ENCODE results near the gene IGSF23. TPM values are rescaled to one million over a fixed set of nuclear protein-coding genes. Genes with fewer than 3 reads are reported as not detected.

The IGSF23 gene
- total RNA-seq = not detected

DNA sequence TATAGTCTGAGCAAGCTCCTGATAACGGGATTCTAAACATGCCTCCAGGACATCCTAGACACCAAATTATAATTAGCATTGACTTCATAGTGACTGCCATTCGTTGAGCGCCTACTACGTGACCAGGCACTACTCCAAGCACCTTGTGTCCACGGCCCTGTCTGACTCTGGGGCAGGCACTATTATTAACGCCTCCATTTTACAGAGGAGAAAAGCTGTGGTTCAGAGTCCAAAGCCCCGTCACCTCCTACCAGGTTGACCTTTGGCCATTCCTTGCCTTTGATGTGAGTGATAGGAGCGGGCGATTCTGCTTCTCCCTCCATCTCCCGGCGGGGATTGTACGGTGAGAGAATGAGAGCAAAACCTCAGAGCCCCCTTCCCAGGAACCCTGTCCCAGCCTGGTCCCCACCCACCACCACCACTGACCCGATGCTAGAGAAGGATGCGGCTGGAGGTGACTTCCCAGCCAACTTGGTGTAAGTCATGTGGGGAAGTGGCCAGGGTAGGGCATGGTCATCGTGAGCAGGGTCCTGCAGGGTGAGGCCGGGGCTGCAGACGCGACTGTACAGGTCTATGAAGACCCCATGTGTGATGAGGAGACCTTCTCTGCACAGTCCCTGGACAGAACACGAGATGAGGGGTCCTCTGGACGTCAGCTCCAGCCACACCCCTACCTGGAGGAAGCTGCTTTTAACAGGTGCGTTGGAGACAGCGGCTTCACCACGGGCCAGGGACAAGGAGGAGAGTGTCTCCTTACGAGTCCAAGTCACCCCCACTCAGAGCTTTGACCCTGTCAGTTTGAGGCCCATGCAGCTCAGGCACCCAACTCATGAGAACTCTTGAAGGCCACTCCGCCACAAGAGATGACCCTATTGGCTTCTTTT lies at the start of gene IGSF23:
Gene IGSF23, plus strand, starts transcription at position 269 of the 884 bp plus-strand sequence. Its CDS starts 83 bp downstream, at position 352.
- no peaks in the 10 kb centered on the region for H3K9me3 ChIP-seq
- H3K36me3 ChIP-seq = no peaks in the 10 kb centered on the region
- TF ChIP-seq, protein P1, sequence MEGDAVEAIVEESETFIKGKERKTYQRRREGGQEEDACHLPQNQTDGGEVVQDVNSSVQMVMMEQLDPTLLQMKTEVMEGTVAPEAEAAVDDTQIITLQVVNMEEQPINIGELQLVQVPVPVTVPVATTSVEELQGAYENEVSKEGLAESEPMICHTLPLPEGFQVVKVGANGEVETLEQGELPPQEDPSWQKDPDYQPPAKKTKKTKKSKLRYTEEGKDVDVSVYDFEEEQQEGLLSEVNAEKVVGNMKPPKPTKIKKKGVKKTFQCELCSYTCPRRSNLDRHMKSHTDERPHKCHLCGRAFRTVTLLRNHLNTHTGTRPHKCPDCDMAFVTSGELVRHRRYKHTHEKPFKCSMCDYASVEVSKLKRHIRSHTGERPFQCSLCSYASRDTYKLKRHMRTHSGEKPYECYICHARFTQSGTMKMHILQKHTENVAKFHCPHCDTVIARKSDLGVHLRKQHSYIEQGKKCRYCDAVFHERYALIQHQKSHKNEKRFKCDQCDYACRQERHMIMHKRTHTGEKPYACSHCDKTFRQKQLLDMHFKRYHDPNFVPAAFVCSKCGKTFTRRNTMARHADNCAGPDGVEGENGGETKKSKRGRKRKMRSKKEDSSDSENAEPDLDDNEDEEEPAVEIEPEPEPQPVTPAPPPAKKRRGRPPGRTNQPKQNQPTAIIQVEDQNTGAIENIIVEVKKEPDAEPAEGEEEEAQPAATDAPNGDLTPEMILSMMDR (IDR thresholded peaks at IDR 0.05) = no peak
- H3K4me1 ChIP-seq (ENCODE audit: control insufficient read depth in 1 of 2, low read depth in 2 of 2) = peaks cover 0 to 3% of the 10 kb centered on the region in 2 donors
- H3K27me3 ChIP-seq (replicated peaks; ENCODE audit: insufficient read depth) = no peaks in the 10 kb centered on the region
- ATAC-seq (ENCODE audit: insufficient number of reproducible peaks, low FRiP score, low read depth) = no peak
- H3K4me3 ChIP-seq = no peak within 1 kb of the TSS
- no peak for DNase-seq (ENCODE audit: low spot score)
- H3K27ac ChIP-seq = no peak within 1 kb of the TSS

GRCh38 chr19:44566984-44567383 lies 46.4 kb upstream of the IGSF23 start:
- H3K4me3 ChIP-seq = no peak overlapping the region
- H3K36me3 ChIP-seq = no peaks in the 10 kb centered on the region
- no peaks in the 10 kb centered on the region for H3K27me3 ChIP-seq (replicated peaks; ENCODE audit: insufficient read depth)
- H3K4me1 ChIP-seq (ENCODE audit: control insufficient read depth in 1 of 2, low read depth in 2 of 2) = no peaks in the 10 kb centered on the region
- DNase-seq (ENCODE audit: low spot score) = no peak
- TF ChIP-seq, protein P1 (IDR thresholded peaks at IDR 0.05) = no peak
- ATAC-seq (ENCODE audit: insufficient number of reproducible peaks, low FRiP score, low read depth) = no peak
- H3K27ac ChIP-seq = no peak overlapping the region
- no peaks in the 10 kb centered on the region for H3K9me3 ChIP-seq

- Histone ChIP-seq H3K27ac (no peak overlapping the region), H3K36me3 (no peaks in the 10 kb centered on the region), H3K9me3 (no peaks in the 10 kb centered on the region), H3K27me3 (replicated peaks; ENCODE audit: insufficient read depth) (no peaks in the 10 kb centered on the region), H3K4me3 (no peak overlapping the region), H3K4me1 (ENCODE audit: control insufficient read depth in 1 of 2, low read depth in 2 of 2) (no peaks in the 10 kb centered on the region)
- no peak for ATAC-seq (ENCODE audit: insufficient number of reproducible peaks, low FRiP score, low read depth)
- TF ChIP-seq, protein P1 (IDR thresholded peaks at IDR 0.05) = no peak
- DNase-seq (ENCODE audit: low spot score) = no peak
These were observed 45.6 kb upstream of the IGSF23 start for GRCh38 chr19:44567745-44568144.

GRCh38 chr19:44570603-44570983 lies 42.8 kb upstream of the IGSF23 start:
- no peak for ATAC-seq (ENCODE audit: insufficient number of reproducible peaks, low FRiP score, low read depth)
- DNase-seq (ENCODE audit: low spot score) = no peak
- no peak overlapping the region for H3K27ac ChIP-seq
- H3K4me1 ChIP-seq (ENCODE audit: control insufficient read depth in 1 of 2, low read depth in 2 of 2) = no peaks in the 10 kb centered on the region
- H3K4me3 ChIP-seq = no peak overlapping the region
- no peaks in the 10 kb centered on the region for H3K36me3 ChIP-seq
- TF ChIP-seq, protein P1 (IDR thresholded peaks at IDR 0.05) = no peak
- no peaks in the 10 kb centered on the region for H3K9me3 ChIP-seq
- no peaks in the 10 kb centered on the region for H3K27me3 ChIP-seq (replicated peaks; ENCODE audit: insufficient read depth)

- no peaks in the 10 kb centered on the region for H3K4me1 ChIP-seq (ENCODE audit: control insufficient read depth in 1 of 2, low read depth in 2 of 2)
- ATAC-seq (ENCODE audit: insufficient number of reproducible peaks, low FRiP score, low read depth) = no peak
- TF ChIP-seq, protein P1 (IDR thresholded peaks at IDR 0.05) = peak; percentile 73
- peak; percentile 35 for DNase-seq (ENCODE audit: low spot score)
- no peak overlapping the region for H3K27ac ChIP-seq
- H3K36me3 ChIP-seq = no peaks in the 10 kb centered on the region
- no peak overlapping the region for H3K4me3 ChIP-seq
- no peaks in the 10 kb centered on the region for H3K9me3 ChIP-seq
- H3K27me3 ChIP-seq (replicated peaks; ENCODE audit: insufficient read depth) = no peaks in the 10 kb centered on the region
These were observed 42.2 kb upstream of the IGSF23 start for GRCh38 chr19:44570984-44571684.

Measured in thoracic aorta (tissue), 2 donors.